AG04449 (cell line): Measurements from ENCODE around the gene ANKRD33B.

Experiments used
- CTCF ChIA-PET: fragments of 350-600 bp; formaldehyde crosslinking; extraction: SDS; loops from one replicate; lab custom pipeline; 2021; ENCODE audit warnings: antibody characterized with exemption; lab: Yijun Ruan, JAX
- POLR2A ChIA-PET: fragments of 400-600, 350-600 bp; formaldehyde crosslinking; extraction: SDS; loops from one replicate; lab custom pipeline; 2020; ENCODE audit warnings: antibody characterized with exemption, inconsistent platforms; lab: Yijun Ruan, JAX
- DNase-seq: peaks from one replicate; pipeline ENCODE4 v3.0.0-alpha.2; 2010; ENCODE audit warnings: low read depth, low spot score
- H3K4me3 ChIP-seq: 2 replicates; pipeline ENCODE4 v1.5.1; 2011; ENCODE audit warnings: low read depth, mild to moderate bottlenecking, control low read depth, low read length
- CTCF ChIP-seq: IDR thresholded peaks from one replicate; pipeline ENCODE4 v1.5.1; 2011; ENCODE audit warnings: mild to moderate bottlenecking, moderate library complexity, low read length, control low read depth, inconsistent platforms; ENCODE audit not compliant: insufficient read depth; ENCODE audit errors: missing control alignments

Gene ANKRD33B

GRCh38 chr5:10678244-10678643 is 114.4 kb downstream of the ANKRD33B start:
- CTCF ChIA-PET = interaction anchor here (0.6 to 1.9 kb wide), 6 partner anchors 11 to 227 kb away, joined by 3 to 13 read pairs (median 4); no protein-coding TSS in a partner anchor
- POLR2A ChIA-PET = no interaction called here
- no peak overlapping the region for H3K4me3 ChIP-seq
- peak; percentile 63 for DNase-seq
- TF ChIP-seq CTCF = no peak

GRCh38 chr5:10679336-10679988 is 115.6 kb downstream of the ANKRD33B start:
- TF ChIP-seq CTCF = no peak
- CTCF ChIA-PET = interaction anchor here (0.9 to 1.9 kb wide), 6 partner anchors 10 to 228 kb away, joined by 3 to 13 read pairs (median 4); no protein-coding TSS in a partner anchor
- POLR2A ChIA-PET = no interaction called here
- DNase-seq = no peak
- H3K4me3 ChIP-seq = no peak overlapping the region

- no peak for DNase-seq
- CTCF ChIA-PET = interaction anchor here (1.4 kb wide), 1 partner anchor 11 kb away, joined by 3 read pairs; no protein-coding TSS in a partner anchor
- H3K4me3 ChIP-seq = no peak overlapping the region
- POLR2A ChIA-PET = no interaction called here
- no peak for TF ChIP-seq CTCF
Observed at GRCh38 chr5:10680876-10681481, 117.1 kb downstream of the ANKRD33B start.

- no peak for DNase-seq
- H3K4me3 ChIP-seq = no peak overlapping the region
- ChIA-PET POLR2A (no interaction called here), CTCF (no interaction called here)
- no peak for TF ChIP-seq CTCF
Observed at GRCh38 chr5:10681731-10682679, 118.1 kb downstream of the ANKRD33B start.

- POLR2A ChIA-PET = no interaction called here
- CTCF ChIA-PET = no interaction called here
- no peak for DNase-seq
- no peak overlapping the region for H3K4me3 ChIP-seq
- TF ChIP-seq CTCF = no peak
Observed at GRCh38 chr5:10682801-10683525, 119.1 kb downstream of the ANKRD33B start.
